Smooth muscle cell (in vitro differentiated cells): ENCODE data around the gene FKBP1B. TPM values are rescaled to one million over a fixed set of nuclear protein-coding genes. Genes with fewer than 3 reads are reported as not detected.
"Not testable (repeated sequence)": the region's sequence is repeated elsewhere in the genome, so short reads cannot be mapped to it uniquely, and the experiment has no call there.

Experiments
- DNase-seq: peaks from one replicate; lab custom pipeline; 2025; ENCODE audit not compliant: unreplicated experiment; lab: John Stamatoyannopoulos, UW
- H2AFZ ChIP-seq: fragments of 200-600 bp; sonication (generic); 2 replicates; pipeline ENCODE4 v1.6.0; 2016; ENCODE audit warnings: antibody characterized with exemption, low read depth, mild to moderate bottlenecking
- H3F3A ChIP-seq: fragments of 200-600 bp; sonication (generic); 2 replicates; pipeline ENCODE4 v1.6.0; 2017; ENCODE audit warnings: antibody characterized with exemption, low read depth
- H3K27ac ChIP-seq: fragments of 200-600 bp; sonication (generic); 2 replicates; pipeline ENCODE4 v1.5.1; 2016; ENCODE audit warnings: low read depth, mild to moderate bottlenecking
- H3K27me3 ChIP-seq: fragments of 200-600 bp; sonication (generic); 2 replicates; pipeline ENCODE4 v1.6.1; 2016; ENCODE audit warnings: low read depth, mild to moderate bottlenecking
- H3K36me3 ChIP-seq: fragments of 200-600 bp; sonication (generic); 2 replicates; pipeline ENCODE4 v1.5.1; 2016; ENCODE audit warnings: low read depth
- H3K4me1 ChIP-seq: fragments of 200-600 bp; sonication (generic); 2 replicates; pipeline ENCODE4 v1.5.1; 2016; ENCODE audit warnings: low read depth
- H3K4me2 ChIP-seq: fragments of 200-600 bp; sonication (generic); 2 replicates; pipeline ENCODE4 v1.6.0; 2016; ENCODE audit warnings: mild to moderate bottlenecking
- H3K4me3 ChIP-seq: fragments of 200-600 bp; sonication (generic); 2 replicates; pipeline ENCODE4 v1.5.1; 2016; ENCODE audit warnings: mild to moderate bottlenecking
- H3K79me2 ChIP-seq: fragments of 200-600 bp; sonication (generic); 2 replicates; pipeline ENCODE4 v1.6.0; 2016; ENCODE audit warnings: low read depth, mild to moderate bottlenecking
- H3K9ac ChIP-seq: fragments of 200-600 bp; sonication (generic); 2 replicates; pipeline ENCODE4 v1.6.0; 2016; ENCODE audit warnings: low read depth
- H3K9me3 ChIP-seq: fragments of 200-600 bp; sonication (generic); replicated peaks from 2 replicates; pipeline ENCODE4 v1.5.1; 2016; ENCODE audit warnings: low read depth
- H4K20me1 ChIP-seq: fragments of 200-600 bp; sonication (generic); 2 replicates; pipeline ENCODE4 v1.6.0; 2016; ENCODE audit warnings: low read depth
- CTCF ChIP-seq: fragments of 200-600 bp; sonication (generic); IDR thresholded peaks from 2 replicates; pipeline ENCODE4 v1.5.1; 2017; ENCODE audit warnings: borderline replicate concordance, mild to moderate bottlenecking, antibody characterized with exemption; ENCODE audit not compliant: insufficient read depth, poor library complexity, severe bottlenecking
- WGBS: methylation state at CpG from one replicate; pipeline ENCODE4 v1.1.7; 2016; ENCODE audit warnings: low lambda C conversion rate; 5-methylcytosine and 5-hydroxymethylcytosine counted together
- polyA plus RNA-seq: library from polyadenylated mRNA; unstranded; fragments of >200 nt; fragmentation: Nextera tagmentation; extraction: Ambion mirVana; gene quantifications from 2 replicates; pipeline ENCODE4 v1.2.1, GENCODE V29; 2016
- total RNA-seq: library from RNA; depleted of rRNA; stranded (reverse); fragments of >200 nt; gene quantifications from 2 replicates; pipeline ENCODE4 v1.2.3, GENCODE V29; 2014

FKBP1B gene
- total and polyA plus RNA-seq, 2 experiments from 2014 or later, result 17.5 to 26.3 TPM

- H3K36me3 ChIP-seq, H3K27me3 ChIP-seq, DNase-seq, H3K4me3 ChIP-seq, H4K20me1 ChIP-seq, H2AFZ ChIP-seq, H3K27ac ChIP-seq, H3K4me2 ChIP-seq, H3K4me1 ChIP-seq, H3K9me3 ChIP-seq, H3K9ac ChIP-seq, H3K79me2 ChIP-seq, H3F3A ChIP-seq: not testable (repeated sequence)
- WGBS, result 91% methylated on average over 2 of the region's 2 CpGs
Observed at GRCh38 chr2:24100732-24101131, 51.2 kb downstream of the FKBP1B start.

GRCh38 chr2:24101992-24102391, 52.5 kb downstream of the FKBP1B start:
- no peak for DNase-seq
- Histone ChIP-seq H3K9ac (no peak overlapping the region), H3K4me2 (no peak overlapping the region), H3K9me3 (no peaks in the 10 kb centered on the region), H3K27me3 (no peaks in the 10 kb centered on the region), H3F3A (no peaks in the 10 kb centered on the region), H3K4me3 (no peak overlapping the region), H2AFZ (no peak overlapping the region), H4K20me1 (no peaks in the 10 kb centered on the region), H3K79me2 (no peaks in the 10 kb centered on the region), H3K4me1 (no peaks in the 10 kb centered on the region), H3K36me3 (no peaks in the 10 kb centered on the region), H3K27ac (no peak overlapping the region)
- no peak for TF ChIP-seq CTCF
- 85% methylated on average over 2 of the region's 2 CpGs for WGBS

GRCh38 chr2:24102677-24103076, 53.1 kb downstream of the FKBP1B start:
- Histone ChIP-seq H2AFZ (no peak overlapping the region), H3K36me3 (no peaks in the 10 kb centered on the region), H3K4me2 (no peak overlapping the region), H3K4me3 (no peak overlapping the region), H3K4me1 (no peaks in the 10 kb centered on the region), H3K27me3 (no peaks in the 10 kb centered on the region), H4K20me1 (no peaks in the 10 kb centered on the region), H3K27ac (no peak overlapping the region), H3F3A (no peaks in the 10 kb centered on the region), H3K9me3 (no peaks in the 10 kb centered on the region), H3K79me2 (no peaks in the 10 kb centered on the region), H3K9ac (no peak overlapping the region)
- 100% methylated on average over 1 of the region's 1 CpG for WGBS
- no peak for TF ChIP-seq CTCF
- no peak for DNase-seq

- H3K4me1 ChIP-seq, result no peaks in the 10 kb centered on the region
- no peak overlapping the region for H3K9ac ChIP-seq
- DNase-seq, result no peak
- no peak overlapping the region for H2AFZ ChIP-seq
- H3K27me3 ChIP-seq, result no peaks in the 10 kb centered on the region
- H3K4me3 ChIP-seq, result no peak overlapping the region
- H4K20me1 ChIP-seq, result no peaks in the 10 kb centered on the region
- 97% methylated on average over 8 of the region's 8 CpGs for WGBS
- no peaks in the 10 kb centered on the region for H3K9me3 ChIP-seq
- no peak overlapping the region for H3K4me2 ChIP-seq
- H3F3A ChIP-seq, result no peaks in the 10 kb centered on the region
- H3K27ac ChIP-seq, result no peak overlapping the region
- TF ChIP-seq CTCF, result no peak
- H3K79me2 ChIP-seq, result no peaks in the 10 kb centered on the region
- H3K36me3 ChIP-seq, result no peaks in the 10 kb centered on the region
Observed at GRCh38 chr2:24104110-24104650, 54.6 kb downstream of the FKBP1B start.
